Midbrain (tissue), 1 donor: ENCODE data around the gene NFIX.

Source experiments
- DNase-seq: peaks from one replicate; lab custom pipeline; 2025; lab: John Stamatoyannopoulos, UW

The NFIX gene

GRCh38 chr19:13056052-13056660 is 60.9 kb downstream of the NFIX start:
- no peak for DNase-seq

- DNase-seq: no peak
Measured at GRCh38 chr19:13057147-13057572, 61.9 kb downstream of the NFIX start.

GRCh38 chr19:13057744-13058143 is 62.5 kb downstream of the NFIX start:
- no peak for DNase-seq

DNA sequence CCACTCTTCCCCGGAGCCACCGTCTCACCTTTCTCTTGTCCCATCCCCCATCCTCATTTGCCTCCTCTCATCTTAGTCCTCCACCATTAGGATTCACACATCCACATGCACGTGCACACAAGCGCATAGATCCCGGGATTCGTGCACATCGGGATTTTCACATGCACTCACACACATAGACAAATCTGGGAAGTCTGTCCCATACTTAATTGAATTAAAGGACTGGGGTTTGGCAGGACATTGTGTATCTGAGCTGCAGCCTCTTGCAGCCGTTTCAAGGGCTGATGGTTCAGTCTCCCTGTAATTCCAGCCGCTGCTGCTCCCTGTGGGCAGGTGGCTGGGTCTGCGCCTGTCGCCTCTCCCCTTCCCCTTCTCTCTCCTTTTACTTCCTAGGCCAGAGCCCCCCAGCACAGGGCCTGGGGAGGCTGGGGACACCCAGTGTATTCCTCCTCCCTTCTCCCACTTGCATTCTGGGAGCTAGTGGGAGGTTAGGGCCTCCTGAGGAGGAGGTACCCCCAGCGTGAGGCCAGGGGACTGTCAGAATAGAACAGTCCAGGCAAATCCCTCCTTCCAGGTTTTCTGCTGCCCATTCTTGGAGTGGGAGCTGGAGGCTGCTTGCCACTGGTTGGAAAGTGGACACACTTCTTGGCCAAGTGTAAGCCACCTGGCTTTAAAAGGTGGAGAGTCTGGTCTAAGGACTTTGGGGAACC is 63.8 kb downstream of the NFIX start:
- no peak for DNase-seq

GRCh38 chr19:13060233-13060963 is 65.1 kb downstream of the NFIX start:
- DNase-seq: no peak

DNA sequence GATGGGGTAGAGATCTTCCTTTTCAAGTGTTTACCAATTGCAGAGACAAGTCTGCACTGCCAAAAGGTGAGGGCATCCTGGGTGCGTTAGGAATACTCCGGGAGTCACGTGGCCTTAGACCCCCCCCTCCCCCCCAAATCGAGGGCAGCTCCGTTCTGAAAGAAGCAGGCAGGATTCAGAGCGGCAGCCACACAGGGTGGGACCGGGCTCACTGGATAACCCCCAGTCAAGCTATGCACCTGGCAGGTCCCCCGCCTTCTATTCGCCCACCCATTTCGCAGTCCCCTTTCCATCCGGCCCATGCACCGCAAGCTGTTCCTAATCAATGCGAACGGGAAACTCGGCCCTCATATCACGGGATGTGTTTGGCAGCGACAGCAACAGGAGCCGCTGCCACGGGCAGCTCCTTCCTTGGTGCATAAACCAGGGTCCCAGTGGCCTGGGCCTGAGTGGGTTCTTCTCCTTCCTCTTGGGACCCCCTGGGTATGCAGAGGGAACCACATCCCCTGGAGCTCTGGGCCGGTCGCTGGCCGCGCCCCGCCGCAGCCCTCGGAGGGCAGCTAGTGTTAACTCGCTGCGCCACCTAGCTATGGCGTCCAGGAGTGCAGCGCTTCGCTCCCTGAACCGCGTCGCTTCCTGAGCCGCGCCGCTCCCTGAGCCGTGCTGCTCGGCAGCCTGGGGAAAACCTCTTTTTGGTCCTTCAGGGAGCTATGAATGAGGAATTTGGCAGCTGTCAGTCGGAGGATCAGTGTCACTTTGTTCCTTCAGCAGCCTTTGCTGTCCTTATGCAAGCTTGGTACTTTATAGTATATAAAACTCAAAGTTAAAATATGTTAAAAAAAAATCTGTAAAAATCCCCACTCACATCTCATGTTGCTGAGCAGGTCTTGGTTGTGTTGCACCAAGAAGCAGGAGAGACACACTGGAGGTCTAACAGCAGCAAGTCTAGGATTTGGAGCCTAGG is 66.0 kb downstream of the NFIX start:
- DNase-seq: peak; percentile 95

GRCh38 chr19:13062317-13062716 is 67.0 kb downstream of the NFIX start:
- no peak for DNase-seq

DNA sequence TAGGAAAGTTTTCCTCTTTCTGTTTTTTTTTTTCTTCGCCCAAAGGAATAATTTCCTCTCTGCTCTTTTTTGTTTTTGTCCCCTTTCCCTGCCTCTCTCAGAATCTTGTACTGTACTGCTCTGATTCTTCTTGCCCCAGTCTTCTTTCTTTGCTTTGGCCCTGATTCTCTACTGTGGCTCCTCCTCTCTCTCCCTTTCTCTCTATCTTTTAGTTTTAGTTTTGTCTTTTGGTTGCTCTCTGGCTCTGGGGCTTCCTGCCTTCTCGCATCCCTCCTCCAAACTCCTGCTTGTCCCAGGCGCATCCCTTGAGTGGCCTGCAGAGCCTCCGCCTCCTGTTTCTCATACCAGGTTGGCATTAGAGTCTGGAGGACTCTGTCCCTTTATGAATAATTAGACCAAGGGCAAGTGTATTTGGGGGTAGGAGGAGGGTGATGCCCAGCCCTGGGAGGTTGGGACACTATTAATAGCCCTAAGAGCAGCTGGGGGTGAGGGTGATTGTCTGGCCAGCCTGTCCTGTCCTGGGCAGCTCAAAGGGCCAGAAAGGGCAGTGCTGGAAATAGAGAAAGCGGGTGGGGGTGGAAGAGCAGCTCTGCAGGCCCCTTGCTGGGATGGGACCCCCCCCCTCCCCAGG is 68.3 kb downstream of the NFIX start:
- DNase-seq: no peak

DNA sequence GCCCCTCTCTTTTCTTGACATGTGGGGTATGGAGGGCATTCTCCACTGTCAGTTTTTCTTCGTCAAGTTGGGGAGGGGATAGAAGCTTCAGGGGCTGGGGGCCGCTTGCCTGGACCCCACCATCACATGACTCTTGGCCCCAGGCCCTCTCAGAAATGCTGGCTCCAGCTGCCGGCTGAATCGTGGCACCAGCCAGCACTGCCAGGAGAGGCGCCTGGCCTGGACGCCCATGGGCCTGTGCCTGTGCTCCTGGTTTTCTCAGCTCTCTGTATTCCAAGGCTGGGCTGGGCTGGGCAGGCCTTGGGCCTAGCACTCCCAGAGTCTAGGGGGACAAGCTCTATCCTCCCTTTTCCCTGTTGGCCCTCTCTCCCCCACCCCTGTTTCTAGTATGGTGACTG is 68.8 kb downstream of the NFIX start:
- DNase-seq: no peak

DNA sequence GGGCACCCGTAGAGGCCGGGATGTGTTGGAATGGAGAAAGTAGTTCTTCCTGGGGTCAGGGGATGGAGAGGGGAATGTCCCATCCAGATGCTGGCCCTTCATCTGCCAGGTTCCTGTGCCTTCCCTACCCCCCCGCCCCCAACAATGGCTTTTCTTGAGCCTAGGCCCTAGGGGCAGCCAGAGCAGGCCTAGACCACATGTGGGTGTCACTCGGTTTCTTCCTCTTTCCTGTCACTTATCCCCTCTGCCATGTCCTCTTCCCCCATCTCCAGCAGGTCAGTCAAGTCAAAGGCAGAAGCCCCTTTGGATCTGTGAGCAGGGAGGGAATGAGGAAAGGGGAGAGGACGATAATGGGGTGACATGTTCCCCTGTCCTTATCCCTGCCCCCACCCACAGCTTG is 71.0 kb downstream of the NFIX start:
- no peak for DNase-seq

GRCh38 chr19:13066933-13067807 is 71.9 kb downstream of the NFIX start:
- DNase-seq: no peak

DNA sequence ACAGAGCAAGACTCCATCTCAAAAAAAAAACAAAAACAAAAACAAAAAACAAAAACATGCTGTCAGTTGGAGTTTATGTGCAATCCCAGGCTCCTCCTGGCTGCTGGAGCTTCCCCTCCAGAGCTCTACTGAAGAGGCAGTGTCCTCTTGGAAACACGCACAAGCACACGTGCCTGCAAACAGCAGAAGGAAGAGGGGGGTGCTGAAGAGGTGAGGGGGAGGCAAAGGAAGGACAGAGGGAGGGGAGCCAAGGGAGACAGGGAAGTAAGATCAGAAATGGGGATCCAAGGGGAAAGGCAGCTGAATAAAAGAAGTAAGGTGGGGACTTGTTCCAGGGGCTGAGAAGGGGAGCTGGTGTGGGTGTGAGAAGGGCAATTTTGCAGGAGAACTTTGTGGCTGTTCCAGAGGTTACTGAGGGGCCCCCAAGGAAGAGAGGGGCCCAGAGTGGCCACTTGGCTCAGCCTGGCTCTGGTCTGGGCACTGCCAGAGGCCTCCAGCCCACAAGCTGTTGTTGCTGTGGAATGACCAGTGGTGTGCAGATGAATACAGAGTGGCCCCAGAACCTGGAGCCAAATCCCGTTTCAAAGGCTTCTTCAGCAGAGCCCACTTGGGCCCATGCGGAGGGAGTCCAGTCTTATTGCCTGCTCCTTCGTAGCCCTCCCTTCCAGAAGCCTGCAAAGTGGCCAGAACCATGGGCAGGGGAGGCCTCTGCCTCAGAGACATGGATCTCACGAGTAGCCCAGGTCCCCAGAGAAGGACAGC is 73.0 kb downstream of the NFIX start:
- DNase-seq: no peak

DNA sequence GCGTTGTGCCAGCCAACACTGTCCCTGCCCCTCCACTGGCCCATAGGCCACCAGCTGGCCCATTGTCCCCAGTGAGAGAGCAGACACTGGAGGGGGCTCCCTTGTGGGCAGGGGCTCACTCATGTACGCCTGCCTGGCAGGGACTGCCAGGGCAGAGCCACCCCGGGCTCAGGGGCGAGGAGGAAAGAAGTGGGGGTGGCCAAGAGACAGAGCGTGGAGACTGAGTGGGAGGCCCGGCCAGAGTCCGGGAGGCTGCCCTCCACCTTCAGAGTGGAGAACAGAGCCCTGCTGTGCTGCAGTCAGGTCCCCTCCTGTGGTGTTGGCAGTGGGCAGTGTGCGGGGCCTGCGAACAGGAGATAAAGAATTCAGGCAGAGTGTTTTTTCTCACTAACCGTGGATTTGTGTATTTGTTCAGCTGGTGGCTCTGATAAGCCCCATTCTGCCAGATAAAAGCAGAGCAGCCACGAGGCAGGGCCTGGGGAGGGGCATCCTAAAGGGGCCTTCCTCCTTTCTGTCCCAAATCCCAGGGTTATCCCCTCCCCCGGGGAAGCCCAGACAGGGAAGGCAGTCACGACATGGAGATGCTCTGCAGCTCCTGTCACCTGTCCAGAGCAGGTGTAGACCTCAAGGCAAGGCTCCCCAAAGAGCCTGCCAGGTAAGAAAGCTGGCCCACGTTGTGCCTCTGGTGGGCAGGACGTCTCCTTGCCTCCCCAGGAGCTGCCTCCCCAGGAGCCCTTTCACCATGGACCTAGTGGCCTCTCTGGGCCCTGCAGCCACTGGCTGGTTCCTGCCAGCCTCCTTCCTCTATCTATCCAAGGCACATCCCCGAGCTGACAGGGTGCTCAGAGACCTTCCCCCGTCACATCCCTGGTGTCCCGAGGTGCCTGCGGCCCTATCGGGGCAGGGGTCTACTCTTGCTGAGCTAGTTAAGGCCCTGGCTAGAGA is 74.4 kb downstream of the NFIX start:
- no peak for DNase-seq

DNA sequence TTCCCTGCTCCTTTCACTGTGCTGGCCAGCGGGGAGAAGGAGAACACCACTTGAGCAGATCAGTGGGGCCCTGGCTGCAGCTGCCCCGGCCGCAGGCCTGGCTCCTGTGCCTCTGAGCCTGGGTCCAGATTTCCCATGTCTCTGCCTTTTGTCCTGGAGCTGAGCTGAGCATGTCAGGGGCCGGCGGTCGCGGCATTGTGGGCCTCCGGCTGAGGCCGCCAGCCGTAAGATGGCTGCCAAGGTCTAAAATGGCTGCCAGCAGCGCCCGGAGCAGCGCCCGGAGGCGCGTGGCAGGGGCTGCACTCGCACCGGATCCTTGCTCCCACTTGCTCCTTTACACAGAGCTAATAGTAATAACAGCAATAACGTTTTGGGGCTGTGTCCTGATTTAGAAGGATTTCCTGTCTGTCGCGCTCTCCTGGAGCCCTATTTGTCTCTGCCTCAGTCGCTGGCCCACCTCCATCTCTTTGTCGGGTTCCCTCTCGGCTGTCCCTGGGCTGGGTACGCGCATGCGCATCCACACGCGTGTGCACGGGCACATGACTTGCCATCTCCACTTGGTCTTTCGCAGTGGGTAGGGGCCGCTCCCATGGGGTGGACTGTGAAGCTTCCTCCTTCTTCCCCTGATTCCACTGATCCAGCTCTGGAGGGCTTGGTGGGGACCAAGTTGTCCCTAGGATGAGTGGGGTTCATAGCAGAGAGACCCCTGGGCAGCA is 75.3 kb downstream of the NFIX start:
- no peak for DNase-seq

- no peak for DNase-seq
Measured at GRCh38 chr19:13071444-13072187, 76.3 kb downstream of the NFIX start.

GRCh38 chr19:13072188-13072908 is 77.1 kb downstream of the NFIX start:
- DNase-seq: peak; percentile 95

- DNase-seq: no peak
Measured at GRCh38 chr19:13073263-13073662, 78.0 kb downstream of the NFIX start.
